ENCODE data around the gene SUPT6H. TPM values are rescaled to one million over a fixed set of nuclear protein-coding genes. Genes with fewer than 3 reads are reported as not detected.
A peak's percentile ranks its signal among the peaks of the same experiment; 100 is the strongest.

SUPT6H gene
- 10 to 100 TPM; 43.6 to 49.0 (median 46.9) TPM for total RNA-seq
- 32.7 TPM for polyA plus RNA-seq
- long read RNA-seq, donor 1, full-length matches to known transcripts = 9 of 48 reads
- long read RNA-seq, donor 1, partial matches to known transcripts = 31 of 48 reads
- long read RNA-seq, donor 1, other reads (novel, unspliced or antisense) = 8 of 48 reads
- long read RNA-seq, donor 2, full-length matches to known transcripts = 7 of 18 reads
- long read RNA-seq, donor 2, partial matches to known transcripts = 9 of 18 reads
- long read RNA-seq, donor 2, other reads (novel, unspliced or antisense) = 2 of 18 reads
- long read RNA-seq, donor 3, full-length matches to known transcripts = 11 of 77 reads
- long read RNA-seq, donor 3, partial matches to known transcripts = 56 of 77 reads
- long read RNA-seq, donor 3, other reads (novel, unspliced or antisense) = 10 of 77 reads
- long read RNA-seq, donor 4, full-length matches to known transcripts = 35 of 50 reads
- long read RNA-seq, donor 4, partial matches to known transcripts = 9 of 50 reads
- long read RNA-seq, donor 4, other reads (novel, unspliced or antisense) = 6 of 50 reads

DNA sequence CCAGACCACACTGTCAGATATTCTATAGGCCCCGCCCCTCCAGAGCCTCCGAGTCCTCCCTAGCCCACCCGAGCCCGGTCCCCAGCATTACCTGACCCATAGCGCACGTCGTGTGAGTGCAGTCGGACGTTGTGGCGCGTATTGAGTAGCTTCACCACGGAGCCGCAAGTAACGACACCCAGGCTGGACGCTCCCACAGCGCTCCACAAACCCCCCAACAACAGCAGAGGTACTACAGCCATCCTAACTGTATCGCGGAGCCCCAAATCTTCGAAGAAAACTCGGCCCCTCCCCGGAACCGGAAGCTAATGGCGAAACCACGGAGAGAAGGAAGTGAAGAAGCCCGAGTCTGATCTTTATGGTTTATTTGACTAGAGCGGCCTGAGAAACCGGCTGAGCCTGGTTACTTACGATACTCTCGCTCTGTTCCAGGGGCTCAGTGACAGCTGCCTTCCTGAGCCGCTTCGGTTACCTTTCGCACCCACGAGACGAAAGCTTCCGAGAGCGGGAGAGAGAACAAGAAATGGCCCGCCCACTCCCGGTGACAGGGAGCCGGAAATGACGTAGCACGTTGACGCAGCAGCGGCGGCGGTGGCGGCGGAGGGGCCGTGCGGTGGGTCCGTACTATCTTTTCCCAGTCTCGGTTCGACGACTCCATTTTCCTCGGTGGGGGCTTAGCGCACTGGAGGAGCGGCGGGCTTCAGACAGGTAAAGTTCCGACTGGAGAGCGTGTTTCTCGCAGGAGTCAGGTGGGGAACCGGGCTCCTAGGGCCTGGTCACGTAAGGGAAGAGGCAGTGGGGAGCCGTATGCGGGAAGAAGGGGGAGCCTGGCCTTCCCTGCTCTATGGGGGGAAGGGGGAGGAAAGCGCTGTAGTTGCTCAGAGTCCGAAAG lies at the start of gene SUPT6H, which contains the start of gene SDF2:
TSS of gene SUPT6H (plus strand) at position 571 of the 892 bp plus-strand sequence. CDS start 11,197 bp downstream, outside the sequence.
TSS of gene SDF2 (minus strand) at position 272 of the 892 bp plus-strand sequence. CDS start at position 242, 30 bp downstream.
- WGBS = under 1% methylated on average over 66 of the region's 66 CpGs
- intact Hi-C loops (cut with DNase I) = no loop called here

DNA sequence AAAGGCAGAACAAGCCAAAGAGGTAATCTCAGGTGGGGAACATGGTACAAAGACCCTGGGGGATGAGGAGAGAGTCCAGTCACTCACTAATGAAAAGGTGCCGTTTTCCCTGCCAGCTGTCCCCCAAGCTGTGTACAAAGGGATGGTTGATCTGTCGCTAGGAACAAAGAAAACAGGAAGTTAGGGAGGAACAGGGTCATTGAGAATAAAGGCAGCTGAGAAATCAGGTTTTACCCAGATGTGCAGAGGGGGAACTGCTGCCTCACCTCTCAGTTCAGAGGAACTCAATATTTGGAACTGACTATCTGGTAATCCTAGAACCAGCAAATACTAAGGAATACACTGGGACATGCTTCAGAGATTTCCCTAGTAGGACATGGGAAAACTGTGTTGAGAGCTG lies 49.5 kb upstream of the SUPT6H start:
- Histone ChIP-seq H3K4me1 (ENCODE audit: control insufficient read depth, insufficient read depth, low read length) (no peaks in the 10 kb centered on the region), H3K4me3 (ENCODE audit: low read length) (no peak overlapping the region), H3K9me3 (ENCODE audit: control insufficient read depth, low read length) (no peaks in the 10 kb centered on the region), H3K27me3 (ENCODE audit: control insufficient read depth, insufficient read depth) (no peaks in the 10 kb centered on the region), H3K27ac (ENCODE audit: low read length) (no peak overlapping the region)
- DNase-seq (no peak), ATAC-seq (no peak)
- WGBS = 49% methylated on average over 2 of the region's 2 CpGs
- intact Hi-C loops (cut with DNase I) = loop anchor here in 3 of 4 donors (5.0 to 10.0 kb wide), 4 partner anchors 60 to 115 kb away; partner anchors contain the start of gene UNC119 (in 1 of the 3)

More for the DNA sequence above, at the start of gene SUPT6H, which contains the start of gene SDF2:
- Histone ChIP-seq H3K27me3 (ENCODE audit: control insufficient read depth, insufficient read depth) (no peaks in the 10 kb centered on the region), H3K27ac (ENCODE audit: low read length) (peak within 1 kb of the TSS; percentile 92), H3K9me3 (ENCODE audit: control insufficient read depth, low read length) (no peaks in the 10 kb centered on the region), H3K4me3 (ENCODE audit: low read length) (peak within 1 kb of the TSS; percentile 98), H3K4me1 (ENCODE audit: control insufficient read depth, insufficient read depth, low read length) (no peaks in the 10 kb centered on the region)
- DNase-seq (peak; percentile 91 to 96 (median 95)), ATAC-seq (peak; percentile 95 to 96)

DNA sequence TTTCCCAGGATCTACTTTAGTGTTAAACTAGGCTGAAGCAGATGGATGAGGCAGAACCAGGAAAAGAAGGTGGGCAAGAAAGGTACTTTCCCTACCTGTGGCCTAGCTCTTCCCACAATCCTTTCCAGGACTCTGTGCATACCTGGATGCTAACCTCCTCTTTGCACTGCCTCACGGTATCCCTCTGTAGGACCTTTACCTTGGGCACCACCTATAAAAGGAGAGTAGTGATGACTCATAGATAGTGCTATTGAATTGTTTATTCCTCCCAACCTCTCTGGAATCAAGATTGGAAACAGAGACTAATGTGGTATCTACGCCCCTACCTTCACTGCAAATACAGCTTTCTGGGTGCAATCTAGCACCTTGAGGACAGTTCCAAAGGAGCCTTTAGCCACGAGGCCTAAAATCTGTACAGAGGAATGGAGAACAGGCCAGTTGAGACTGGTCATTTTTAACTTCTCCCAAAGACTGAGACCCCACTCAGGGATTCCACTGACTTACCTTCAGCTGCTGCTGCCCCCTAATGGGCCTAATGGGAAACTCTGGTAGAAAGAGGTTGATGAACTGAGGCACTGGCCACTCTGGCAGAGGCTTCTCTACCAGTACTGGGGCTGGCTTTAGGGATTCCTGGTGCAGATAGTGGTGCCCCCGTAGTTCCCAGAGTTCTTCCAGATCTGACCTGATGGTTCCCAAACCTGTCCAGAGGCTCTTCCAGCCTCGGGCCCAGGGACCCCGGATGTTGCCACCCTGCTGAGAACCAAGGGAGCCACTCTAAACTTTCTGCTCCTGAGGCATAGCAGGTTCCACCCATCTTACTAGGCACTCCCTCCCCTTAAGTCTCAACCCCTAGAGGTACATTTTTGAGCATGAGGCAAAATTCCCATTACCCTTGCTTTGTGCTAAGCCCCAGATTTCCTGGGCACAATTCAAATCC lies 48.8 kb upstream of the SUPT6H start:
- DNase-seq (no peak), ATAC-seq (peak; percentile 46)
- WGBS = 76% methylated on average over 6 of the region's 6 CpGs

DNA sequence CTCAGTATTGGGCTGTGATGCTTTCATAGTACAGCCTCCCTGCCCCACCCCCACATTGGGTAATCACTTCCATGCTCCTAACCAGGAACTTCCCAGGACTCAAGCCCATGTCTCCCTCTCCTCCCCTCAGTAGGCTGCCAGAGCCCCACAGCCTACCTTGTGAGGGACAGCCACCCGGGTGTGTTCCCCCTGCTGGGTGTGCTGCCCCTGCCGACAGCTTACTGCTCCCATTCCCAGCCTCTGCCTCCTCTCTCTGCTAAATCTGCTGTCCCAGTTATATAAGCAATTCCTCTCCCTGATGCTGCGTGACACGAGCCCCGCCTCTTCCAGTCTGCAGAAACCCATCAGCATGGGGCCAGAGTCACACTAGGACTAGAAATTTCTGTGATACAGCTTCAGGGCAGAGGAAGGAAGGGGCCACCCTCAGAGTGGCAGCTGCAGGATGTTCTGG lies 48.0 kb upstream of the SUPT6H start, which contains the start of gene RSKR:
TSS of gene RSKR (minus strand) at position 255 of the 451 bp plus-strand sequence. CDS start at position 231, 24 bp downstream.
- Histone ChIP-seq H3K9me3 (ENCODE audit: control insufficient read depth, low read length) (no peaks in the 10 kb centered on the region), H3K4me1 (ENCODE audit: control insufficient read depth, insufficient read depth, low read length) (no peaks in the 10 kb centered on the region), H3K27me3 (ENCODE audit: control insufficient read depth, insufficient read depth) (no peaks in the 10 kb centered on the region), H3K4me3 (ENCODE audit: low read length) (no peak within 1 kb of the TSS), H3K27ac (ENCODE audit: low read length) (no peak within 1 kb of the TSS)
- ATAC-seq = peak; percentile 30 to 37
- no peak for DNase-seq
- intact Hi-C loops (cut with DNase I) = loop anchor here in 3 of 4 donors (5.0 to 10.0 kb wide), 4 partner anchors 62 to 117 kb away; partner anchors contain the start of gene UNC119 (in 1 of the 3)
- WGBS = 72% methylated on average over 5 of the region's 5 CpGs

More for the DNA sequence above, 48.8 kb upstream of the SUPT6H start:
- no peaks in the 10 kb centered on the region for H3K4me1 ChIP-seq (ENCODE audit: control insufficient read depth, insufficient read depth, low read length)
- no peaks in the 10 kb centered on the region for H3K27me3 ChIP-seq (ENCODE audit: control insufficient read depth, insufficient read depth)
- no peaks in the 10 kb centered on the region for H3K9me3 ChIP-seq (ENCODE audit: control insufficient read depth, low read length)
- H3K4me3 ChIP-seq (ENCODE audit: low read length) = no peak overlapping the region
- intact Hi-C loops (cut with DNase I) = loop anchor here in 3 of 4 donors (5.0 to 10.0 kb wide), 4 partner anchors 61 to 116 kb away; partner anchors contain the start of gene UNC119 (in 1 of the 3)
- H3K27ac ChIP-seq (ENCODE audit: low read length) = no peak overlapping the region

DNA sequence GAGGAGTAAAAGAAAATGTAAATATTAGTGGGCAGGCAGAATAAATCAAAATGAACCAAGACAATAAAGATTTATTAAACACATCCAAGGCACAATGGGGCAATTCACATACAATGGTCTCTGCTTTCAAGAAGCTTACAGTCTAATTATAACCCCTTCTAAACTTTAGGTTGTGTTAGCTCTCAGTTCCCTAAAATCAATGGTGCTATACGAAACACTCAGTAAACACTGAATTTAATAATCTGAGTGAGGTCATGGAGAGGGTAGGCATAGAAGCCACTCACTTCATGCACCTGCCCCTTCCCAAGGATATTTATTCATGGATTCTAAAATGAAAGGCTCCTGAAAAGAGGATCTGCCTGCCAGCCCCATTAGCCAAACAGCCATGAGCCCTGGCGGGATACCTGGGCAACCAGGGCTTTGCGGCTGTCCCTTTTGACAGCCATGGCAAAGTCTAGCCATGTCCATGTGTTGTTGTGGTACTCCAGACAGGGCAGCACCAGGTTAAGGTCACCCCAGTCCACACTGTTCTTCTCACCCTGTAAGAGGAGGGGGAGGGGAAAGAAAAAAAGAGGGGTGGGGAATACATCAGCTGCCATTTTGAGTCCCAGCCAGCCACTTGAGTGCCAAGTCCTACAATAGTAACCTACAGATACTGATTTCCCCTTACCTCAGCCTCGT lies 46.6 kb upstream of the SUPT6H start:
- Histone ChIP-seq H3K4me1 (ENCODE audit: control insufficient read depth, insufficient read depth, low read length) (no peaks in the 10 kb centered on the region), H3K27ac (ENCODE audit: low read length) (no peak overlapping the region), H3K4me3 (ENCODE audit: low read length) (no peak overlapping the region), H3K27me3 (ENCODE audit: control insufficient read depth, insufficient read depth) (no peaks in the 10 kb centered on the region), H3K9me3 (ENCODE audit: control insufficient read depth, low read length) (no peaks in the 10 kb centered on the region)
- intact Hi-C loops (cut with DNase I) = loop anchor here in 1 of 4 donors (10.0 kb wide), 1 partner anchor 71 kb away; no protein-coding TSS in a partner anchor
- ATAC-seq = no peak
- WGBS = 78% methylated on average over 4 of the region's 4 CpGs
- DNase-seq = no peak

DNA sequence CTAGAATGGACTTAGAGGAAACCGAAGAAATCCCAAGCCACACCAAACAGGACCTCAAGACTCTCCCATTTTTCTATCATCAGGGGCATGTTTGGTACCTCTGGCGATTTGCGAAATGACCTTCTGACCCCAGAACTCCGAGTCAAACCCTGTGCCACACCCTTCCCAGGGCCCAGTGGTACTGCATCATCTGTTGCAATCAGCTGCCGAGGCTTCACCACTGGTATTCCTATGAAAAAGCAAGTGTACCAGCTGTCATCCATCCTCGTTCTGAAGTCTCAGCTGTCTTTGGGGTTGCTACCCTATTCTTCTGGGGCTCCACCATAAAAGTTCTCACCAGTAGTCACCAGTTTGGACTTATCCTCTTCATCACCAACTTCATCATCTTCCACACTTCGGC lies 45.7 kb upstream of the SUPT6H start:
- no peaks in the 10 kb centered on the region for H3K9me3 ChIP-seq (ENCODE audit: control insufficient read depth, low read length)
- H3K4me3 ChIP-seq (ENCODE audit: low read length) = no peak overlapping the region
- intact Hi-C loops (cut with DNase I) = loop anchor here in 1 of 4 donors (10.0 kb wide), 1 partner anchor 71 kb away; no protein-coding TSS in a partner anchor
- H3K4me1 ChIP-seq (ENCODE audit: control insufficient read depth, insufficient read depth, low read length) = no peaks in the 10 kb centered on the region
- 81% methylated on average over 7 of the region's 7 CpGs for WGBS
- no peak for DNase-seq
- no peak overlapping the region for H3K27ac ChIP-seq (ENCODE audit: low read length)
- ATAC-seq = no peak
- H3K27me3 ChIP-seq (ENCODE audit: control insufficient read depth, insufficient read depth) = no peaks in the 10 kb centered on the region

DNA sequence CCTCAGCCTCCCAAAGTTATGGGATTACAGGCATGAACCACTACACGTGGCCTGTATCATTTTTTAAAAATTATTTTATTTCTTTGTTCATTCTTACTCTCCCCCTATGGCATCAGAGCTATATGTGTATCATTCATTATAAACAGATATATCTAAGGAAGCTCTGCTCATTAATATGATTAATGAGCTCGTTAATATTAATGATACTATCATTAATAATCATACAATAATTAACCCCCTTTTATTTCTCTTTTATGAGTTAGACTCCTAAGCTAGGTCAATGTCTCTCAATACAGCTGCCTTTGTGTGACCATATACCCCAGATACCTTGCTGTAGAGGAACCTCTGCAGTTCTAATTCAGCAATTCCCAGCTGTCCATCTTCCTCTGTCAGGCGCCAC lies 43.5 kb upstream of the SUPT6H start:
- H3K27me3 ChIP-seq (ENCODE audit: control insufficient read depth, insufficient read depth) = no peaks in the 10 kb centered on the region
- H3K27ac ChIP-seq (ENCODE audit: low read length) = no peak overlapping the region
- 92% methylated on average over 3 of the region's 3 CpGs for WGBS
- H3K4me3 ChIP-seq (ENCODE audit: low read length) = no peak overlapping the region
- intact Hi-C loops (cut with DNase I) = loop anchor here in 1 of 4 donors (10.0 kb wide), 1 partner anchor 74 kb away; no protein-coding TSS in a partner anchor
- ATAC-seq (no peak), DNase-seq (no peak)
- no peaks in the 10 kb centered on the region for H3K4me1 ChIP-seq (ENCODE audit: control insufficient read depth, insufficient read depth, low read length)
- no peaks in the 10 kb centered on the region for H3K9me3 ChIP-seq (ENCODE audit: control insufficient read depth, low read length)

DNA sequence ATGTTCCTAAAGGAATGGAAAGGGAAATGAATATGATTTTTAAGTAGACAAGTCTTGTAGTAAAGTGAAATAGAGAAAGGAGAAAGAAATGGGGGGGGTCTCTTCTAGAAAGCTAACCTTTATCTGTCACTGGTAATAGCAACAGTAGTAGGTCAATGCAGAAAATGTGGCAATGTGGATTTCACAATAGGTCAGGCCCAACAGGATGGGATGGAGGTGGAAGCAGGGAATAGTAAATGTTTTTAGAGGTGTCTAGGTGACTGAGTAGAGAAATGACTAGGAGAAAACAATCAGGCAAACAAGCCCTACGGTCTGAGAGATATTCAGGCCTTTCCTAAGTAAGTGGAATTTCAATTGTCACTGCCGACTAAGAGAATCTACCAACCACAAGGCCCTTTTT lies 42.0 kb upstream of the SUPT6H start:
- Histone ChIP-seq H3K4me3 (ENCODE audit: low read length) (no peak overlapping the region), H3K27ac (ENCODE audit: low read length) (no peak overlapping the region), H3K4me1 (ENCODE audit: control insufficient read depth, insufficient read depth, low read length) (no peaks in the 10 kb centered on the region), H3K9me3 (ENCODE audit: control insufficient read depth, low read length) (no peaks in the 10 kb centered on the region), H3K27me3 (ENCODE audit: control insufficient read depth, insufficient read depth) (no peaks in the 10 kb centered on the region)
- 90% methylated on average over 2 of the region's 2 CpGs for WGBS
- ATAC-seq (no peak), DNase-seq (no peak)
- intact Hi-C loops (cut with DNase I) = no loop called here

DNA sequence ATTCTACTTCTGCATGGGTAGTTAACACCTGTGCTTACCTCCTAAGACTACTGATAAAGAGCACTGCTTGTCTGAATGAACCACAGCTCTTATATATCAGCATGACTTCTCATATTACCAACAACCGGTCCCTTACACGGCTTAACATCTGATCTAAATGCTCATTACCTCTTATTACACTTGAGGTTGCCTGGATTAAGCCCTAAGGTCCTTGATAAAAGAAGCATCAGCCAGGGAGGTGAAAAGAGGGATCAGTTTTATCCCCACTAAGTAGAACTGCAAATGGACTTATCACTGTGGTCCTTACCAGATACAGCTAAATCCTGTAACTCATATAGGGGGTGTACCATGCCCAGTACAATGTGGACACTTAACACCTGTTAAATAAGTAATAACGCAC lies 39.8 kb upstream of the SUPT6H start:
- 95% methylated on average over 3 of the region's 3 CpGs for WGBS
- Histone ChIP-seq H3K9me3 (ENCODE audit: control insufficient read depth, low read length) (no peaks in the 10 kb centered on the region), H3K4me1 (ENCODE audit: control insufficient read depth, insufficient read depth, low read length) (no peaks in the 10 kb centered on the region), H3K27me3 (ENCODE audit: control insufficient read depth, insufficient read depth) (no peaks in the 10 kb centered on the region), H3K27ac (ENCODE audit: low read length) (no peak overlapping the region), H3K4me3 (ENCODE audit: low read length) (no peak overlapping the region)
- intact Hi-C loops (cut with DNase I) = no loop called here
- no peak for ATAC-seq
- no peak for DNase-seq

All from right cardiac atrium (tissue), 5 donors.